Mucosa of stomach (tissue), 1 donor: Measurements from ENCODE around the gene CALHM2.
A peak's percentile ranks its signal among the peaks of the same experiment; 100 is the strongest.

Source experiments
- H3K27me3 ChIP-seq: one replicate; pipeline ENCODE4 v1.7.0; 2013; ENCODE audit warnings: mild to moderate bottlenecking, low read length; ENCODE audit not compliant: control insufficient read depth, insufficient read depth
- H3K36me3 ChIP-seq: one replicate; pipeline ENCODE4 v1.7.0; 2013; ENCODE audit warnings: low read length; ENCODE audit not compliant: control insufficient read depth, insufficient read depth
- H3K4me1 ChIP-seq: one replicate; pipeline ENCODE4 v1.7.0; 2013; ENCODE audit warnings: mild to moderate bottlenecking, low read length; ENCODE audit not compliant: control insufficient read depth, insufficient read depth
- H3K4me3 ChIP-seq: one replicate; pipeline ENCODE4 v1.7.0; 2013; ENCODE audit warnings: low read length
- H3K9ac ChIP-seq: one replicate; pipeline ENCODE4 v1.7.0; 2013; ENCODE audit warnings: mild to moderate bottlenecking, low read length, moderate library complexity
- H3K9me3 ChIP-seq: one replicate; pipeline ENCODE4 v1.7.0; 2013; ENCODE audit warnings: mild to moderate bottlenecking, low read length, moderate library complexity; ENCODE audit not compliant: control insufficient read depth
- donor health status: Pancreatic carcinoma.

The CALHM2 gene

GRCh38 chr10:103456074-103456660 lies 4.0 kb upstream of the CALHM2 start:
- Histone ChIP-seq H3K4me1 (peaks cover 4% of the 10 kb centered on the region), H3K27me3 (peaks cover 6% of the 10 kb centered on the region), H3K36me3 (no peaks in the 10 kb centered on the region), H3K9me3 (no peaks in the 10 kb centered on the region), H3K9ac (no peak overlapping the region), H3K4me3 (no peak overlapping the region)

- H3K27me3 ChIP-seq = peaks cover 6% of the 10 kb centered on the region
- peaks cover 4% of the 10 kb centered on the region for H3K4me1 ChIP-seq
- no peak overlapping the region for H3K4me3 ChIP-seq
- H3K9ac ChIP-seq = no peak overlapping the region
- H3K9me3 ChIP-seq = no peaks in the 10 kb centered on the region
- H3K36me3 ChIP-seq = no peaks in the 10 kb centered on the region
Measured at GRCh38 chr10:103455235-103455634, 3.1 kb upstream of the CALHM2 start.

- H3K27me3 ChIP-seq = peaks cover 6% of the 10 kb centered on the region
- no peak overlapping the region for H3K4me3 ChIP-seq
- no peaks in the 10 kb centered on the region for H3K9me3 ChIP-seq
- H3K4me1 ChIP-seq = peaks cover 4% of the 10 kb centered on the region
- no peak overlapping the region for H3K9ac ChIP-seq
- no peaks in the 10 kb centered on the region for H3K36me3 ChIP-seq
Measured at GRCh38 chr10:103454026-103454425, 1.9 kb upstream of the CALHM2 start.

GRCh38 chr10:103452506-103453230 lies 498 bp upstream of the CALHM2 start:
- no peak overlapping the region for H3K4me3 ChIP-seq
- H3K36me3 ChIP-seq = no peaks in the 10 kb centered on the region
- peak overlapping the region; percentile 37 for H3K9ac ChIP-seq
- peaks cover 4% of the 10 kb centered on the region for H3K4me1 ChIP-seq
- H3K27me3 ChIP-seq = peaks cover 6% of the 10 kb centered on the region
- H3K9me3 ChIP-seq = no peaks in the 10 kb centered on the region

- H3K36me3 ChIP-seq = peaks cover 4% of the 10 kb centered on the region
- H3K4me1 ChIP-seq = peaks cover 4% of the 10 kb centered on the region
Measured at GRCh38 chr10:103451091-103451813, 918 bp downstream of the CALHM2 start.

GRCh38 chr10:103450201-103450695 lies 1.9 kb downstream of the CALHM2 start:
- Histone ChIP-seq H3K36me3 (peaks cover 4% of the 10 kb centered on the region), H3K4me3 (peak overlapping the region; percentile 31), H3K9me3 (no peaks in the 10 kb centered on the region), H3K4me1 (peaks cover 4% of the 10 kb centered on the region), H3K27me3 (peaks cover 6% of the 10 kb centered on the region), H3K9ac (peak overlapping the region; percentile 41)

More at GRCh38 chr10:103451091-103451813, 918 bp downstream of the CALHM2 start:
- Histone ChIP-seq H3K27me3 (peaks cover 6% of the 10 kb centered on the region), H3K9me3 (no peaks in the 10 kb centered on the region), H3K9ac (peak overlapping the region; percentile 64), H3K4me3 (peak overlapping the region; percentile 46)

GRCh38 chr10:103449208-103450144 lies 2.7 kb downstream of the CALHM2 start:
- Histone ChIP-seq H3K36me3 (peaks cover 4% of the 10 kb centered on the region), H3K9me3 (no peaks in the 10 kb centered on the region), H3K4me1 (peaks cover 4% of the 10 kb centered on the region), H3K9ac (peak overlapping the region; percentile 26), H3K27me3 (peaks cover 6% of the 10 kb centered on the region), H3K4me3 (no peak overlapping the region)

- peaks cover 6% of the 10 kb centered on the region for H3K27me3 ChIP-seq
- H3K4me3 ChIP-seq = no peak overlapping the region
- H3K9ac ChIP-seq = no peak overlapping the region
- peaks cover 4% of the 10 kb centered on the region for H3K36me3 ChIP-seq
- peaks cover 4% of the 10 kb centered on the region for H3K4me1 ChIP-seq
- no peaks in the 10 kb centered on the region for H3K9me3 ChIP-seq
Measured at GRCh38 chr10:103448746-103449145, 3.4 kb downstream of the CALHM2 start.

- Histone ChIP-seq H3K4me3 (no peak overlapping the region), H3K36me3 (peaks cover 4% of the 10 kb centered on the region), H3K4me1 (no peaks in the 10 kb centered on the region), H3K9ac (no peak overlapping the region), H3K9me3 (no peaks in the 10 kb centered on the region), H3K27me3 (peaks cover 6% of the 10 kb centered on the region)
Measured at GRCh38 chr10:103447187-103447586, 5.0 kb downstream of the CALHM2 start.

- Histone ChIP-seq H3K4me3 (no peak overlapping the region), H3K4me1 (no peaks in the 10 kb centered on the region), H3K9ac (no peak overlapping the region), H3K27me3 (no peaks in the 10 kb centered on the region), H3K36me3 (peaks cover 4% of the 10 kb centered on the region), H3K9me3 (no peaks in the 10 kb centered on the region)
Measured at GRCh38 chr10:103445767-103446567, 6.2 kb downstream of the CALHM2 start.

GRCh38 chr10:103445366-103445765 lies 6.8 kb downstream of the CALHM2 start:
- Histone ChIP-seq H3K36me3 (peaks cover 4% of the 10 kb centered on the region), H3K9me3 (no peaks in the 10 kb centered on the region), H3K27me3 (no peaks in the 10 kb centered on the region), H3K9ac (no peak overlapping the region), H3K4me1 (no peaks in the 10 kb centered on the region), H3K4me3 (no peak overlapping the region)
